GM21447 (cell line): ENCODE measurements around the gene LEPROT.
"Not testable (repeated sequence)": the region's sequence is repeated elsewhere in the genome, so short reads cannot be mapped to it uniquely, and the experiment has no call there.

Experiments used
- ATAC-seq: cut with Tn5 transposase; IDR thresholded peaks from one replicate; pipeline ENCODE4 v1.9.1; 2021; ENCODE audit not compliant: unreplicated experiment

Gene LEPROT, protein sequence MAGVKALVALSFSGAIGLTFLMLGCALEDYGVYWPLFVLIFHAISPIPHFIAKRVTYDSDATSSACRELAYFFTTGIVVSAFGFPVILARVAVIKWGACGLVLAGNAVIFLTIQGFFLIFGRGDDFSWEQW

DNA sequence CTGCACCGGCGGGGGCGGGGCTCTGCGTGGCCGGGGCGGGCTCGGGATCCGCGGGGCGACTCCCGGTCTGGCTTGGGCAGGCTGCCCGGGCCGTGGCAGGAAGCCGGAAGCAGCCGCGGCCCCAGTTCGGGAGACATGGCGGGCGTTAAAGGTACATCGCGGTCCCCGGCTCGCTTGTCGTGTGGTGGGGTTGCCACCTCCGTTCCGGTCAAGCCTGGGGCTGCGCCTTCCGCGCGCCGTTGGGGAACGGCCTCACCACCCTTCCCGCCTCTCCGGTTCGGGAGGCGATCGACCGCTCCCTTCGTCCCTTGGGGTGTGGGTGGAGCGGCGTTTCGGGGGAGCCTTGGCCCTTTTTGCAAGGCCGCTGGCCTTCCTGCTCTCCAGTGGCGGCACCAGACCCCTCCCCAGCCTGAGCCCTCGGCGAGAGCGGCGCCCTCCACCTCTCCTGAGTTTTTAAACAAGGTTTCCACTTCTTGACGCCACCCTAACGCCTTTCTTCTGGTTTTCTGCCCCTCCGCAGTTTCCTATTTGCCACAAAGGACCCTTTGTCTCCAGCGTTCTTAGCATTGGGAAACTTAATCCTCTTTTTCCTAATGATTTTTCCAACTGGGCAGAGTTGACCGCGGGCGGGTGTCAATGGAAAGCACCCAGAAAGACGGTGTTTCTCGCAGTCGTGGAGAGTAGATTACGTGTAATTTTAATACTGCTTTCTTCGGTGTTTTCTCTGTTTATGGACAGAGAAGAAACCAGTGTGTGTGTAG lies at the start of gene LEPROT, which contains the start of gene LEPR:
Gene LEPROT, plus strand, starts transcription at position 79 of the 761 bp plus-strand sequence. Its CDS starts 57 bp downstream, at position 136.
Gene LEPR, plus strand, starts transcription at position 79 of the 761 bp plus-strand sequence. CDS start 144,898 bp downstream, outside the sequence.
- ATAC-seq = no peak

DNA sequence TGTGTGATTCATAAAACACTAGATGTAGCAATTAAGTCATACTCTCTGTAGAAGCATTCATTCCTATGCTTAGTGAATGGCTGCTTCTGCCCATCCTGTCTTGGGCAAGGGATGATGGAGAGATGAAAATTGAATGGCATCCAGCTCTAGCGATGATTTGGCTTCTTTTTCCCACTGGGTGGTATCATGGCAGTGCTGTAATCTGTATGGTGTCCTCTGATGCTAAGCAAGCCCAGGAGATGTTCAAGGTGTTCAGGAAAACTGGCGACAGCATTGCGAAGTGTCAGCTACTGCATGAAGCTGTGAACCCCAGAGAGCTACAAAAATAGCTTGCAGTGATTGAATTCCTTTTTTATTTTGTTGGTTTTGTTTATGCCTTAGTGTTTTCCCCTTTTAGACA lies 48.9 kb upstream of the LEPROT start:
- ATAC-seq = no peak

DNA sequence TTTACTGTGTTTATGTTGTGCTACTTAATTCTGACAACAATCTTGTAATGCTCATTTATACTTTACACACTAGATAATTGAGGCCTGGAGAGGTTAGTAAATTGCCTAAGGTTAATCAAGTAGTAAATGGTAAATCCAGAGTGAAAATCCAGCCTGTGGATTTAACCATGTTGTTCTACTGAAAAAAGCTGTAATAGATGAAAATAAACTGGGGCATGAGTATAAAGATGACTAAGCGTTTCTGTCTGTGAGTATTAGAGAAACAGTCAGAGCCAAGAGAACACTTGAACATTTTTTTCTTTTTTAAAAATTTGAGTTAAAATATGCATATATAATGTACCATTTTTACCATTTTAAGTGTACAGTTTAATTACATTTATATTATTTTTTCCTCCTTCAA lies 47.9 kb upstream of the LEPROT start:
- ATAC-seq = no peak

DNA sequence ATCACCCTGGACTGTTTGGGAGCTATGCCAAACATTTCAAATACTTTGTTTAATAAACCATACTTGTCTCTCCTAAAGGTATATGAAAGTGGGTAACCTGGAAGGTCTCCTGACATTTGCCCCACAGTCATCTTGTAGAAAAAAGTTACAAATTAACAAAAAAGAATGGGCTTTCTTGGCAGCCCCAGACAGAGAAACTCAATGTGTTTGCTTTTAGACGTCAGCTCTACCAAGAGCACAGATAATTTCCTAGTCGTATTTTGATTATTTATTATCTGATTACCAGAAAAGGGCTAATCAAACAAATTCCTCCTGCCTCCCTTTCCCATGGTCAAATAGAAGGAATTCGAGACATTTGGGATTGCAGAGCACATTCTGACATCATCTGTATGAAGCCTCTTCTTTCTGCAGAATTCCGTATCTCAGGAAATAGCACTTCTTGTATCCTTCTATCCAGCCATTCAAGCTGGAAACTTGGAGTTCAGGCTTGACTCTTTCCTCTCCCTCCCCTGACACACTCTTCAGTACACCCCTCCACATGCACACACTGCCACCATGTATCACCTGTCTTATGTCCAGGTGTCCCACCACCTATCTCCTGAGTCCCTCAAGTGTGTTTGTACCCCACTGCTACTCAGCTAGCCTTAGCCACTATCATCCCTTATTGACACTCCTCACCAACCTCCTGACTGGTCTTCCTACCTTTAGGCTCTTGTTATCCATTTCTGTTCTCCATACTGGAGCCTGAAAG lies 42.8 kb upstream of the LEPROT start:
- no peak for ATAC-seq

DNA sequence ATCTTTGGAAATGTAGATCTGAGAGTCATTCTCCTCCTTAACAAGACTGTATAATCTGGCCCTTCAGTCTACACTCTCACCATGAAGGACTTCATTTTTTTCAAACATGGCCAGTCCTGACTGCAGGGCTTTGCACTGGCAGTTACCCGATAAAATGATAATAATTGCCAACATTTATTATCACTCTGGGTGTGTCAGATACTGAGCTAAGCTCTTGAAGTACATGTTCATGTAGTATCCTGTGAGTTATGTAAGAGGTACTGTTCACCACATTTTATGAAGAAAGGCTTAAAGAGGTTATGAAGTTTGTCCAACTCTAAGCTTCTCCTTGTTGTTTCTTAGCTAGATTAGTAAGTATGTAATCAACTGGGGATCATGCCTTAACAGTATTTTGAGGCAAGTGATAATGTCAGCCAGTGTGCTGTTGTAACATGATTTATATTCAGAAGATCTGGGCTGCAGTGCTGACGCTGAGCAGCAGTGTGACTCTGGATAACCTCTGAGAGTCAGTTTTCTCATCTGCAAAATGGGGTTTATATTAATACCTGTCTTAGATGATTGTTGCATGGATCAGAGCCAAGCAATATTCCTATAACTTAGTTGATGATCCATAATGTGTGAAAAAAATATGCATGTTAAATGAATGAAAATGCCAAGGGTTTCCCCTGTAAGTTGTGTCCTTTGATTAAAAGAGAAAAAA lies 42.1 kb upstream of the LEPROT start:
- ATAC-seq = no peak

DNA sequence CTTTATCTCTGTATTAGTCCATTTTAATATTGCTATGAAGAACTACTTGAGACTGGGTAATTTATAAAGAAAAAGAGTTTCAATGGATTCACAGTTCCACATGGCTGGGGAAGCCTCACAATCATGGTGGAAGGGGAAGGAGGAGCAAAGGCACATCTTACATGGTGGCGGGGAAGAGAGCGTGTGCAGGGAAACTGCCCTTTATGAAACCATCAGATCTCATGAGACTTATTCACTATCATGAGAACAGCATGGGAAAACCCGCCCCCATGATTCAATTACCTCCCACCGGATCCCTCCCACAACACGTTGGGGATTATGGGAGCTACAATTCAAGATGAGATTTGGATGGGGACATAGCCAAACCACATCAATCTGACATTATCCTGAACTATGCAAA lies 36.0 kb upstream of the LEPROT start:
- not testable (repeated sequence) for ATAC-seq

DNA sequence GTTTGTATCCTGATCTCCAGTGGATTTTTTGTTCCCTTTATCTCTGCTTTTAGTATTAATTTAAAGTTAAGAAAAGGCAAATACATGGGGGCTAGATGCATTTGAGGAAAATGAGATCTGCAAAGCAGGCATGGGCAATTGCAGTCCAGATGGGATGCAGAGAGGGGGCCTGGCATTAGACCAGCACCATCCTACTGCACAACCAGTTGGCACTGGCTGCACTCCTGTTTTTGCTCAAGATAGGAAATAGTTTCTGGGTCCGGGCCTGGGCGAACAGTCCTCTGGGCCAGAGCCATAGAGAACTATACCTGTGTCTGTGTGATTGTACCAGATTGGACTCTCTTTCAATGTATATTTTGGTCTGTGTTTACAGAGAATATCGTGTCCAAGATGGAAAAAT lies 34.0 kb upstream of the LEPROT start:
- ATAC-seq = no peak

DNA sequence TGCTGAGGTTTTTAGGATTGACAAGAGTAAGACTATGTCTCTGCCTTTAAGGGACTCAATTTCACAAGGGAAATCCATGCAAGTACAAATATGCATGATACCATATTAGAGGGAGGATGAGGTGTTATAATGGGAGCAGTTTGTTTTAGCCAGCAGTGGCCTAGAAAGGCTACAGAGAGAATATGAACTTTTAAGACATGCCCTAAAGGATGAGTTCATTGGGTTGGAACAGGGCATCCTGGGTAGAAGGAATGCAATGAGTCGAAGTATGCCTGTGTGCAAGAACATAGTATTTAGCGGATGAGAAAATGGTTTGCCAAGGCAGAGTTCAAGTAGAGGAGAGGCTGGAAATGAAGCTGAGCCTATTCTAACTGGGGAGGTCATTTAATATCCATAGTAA lies 32.6 kb upstream of the LEPROT start:
- no peak for ATAC-seq

DNA sequence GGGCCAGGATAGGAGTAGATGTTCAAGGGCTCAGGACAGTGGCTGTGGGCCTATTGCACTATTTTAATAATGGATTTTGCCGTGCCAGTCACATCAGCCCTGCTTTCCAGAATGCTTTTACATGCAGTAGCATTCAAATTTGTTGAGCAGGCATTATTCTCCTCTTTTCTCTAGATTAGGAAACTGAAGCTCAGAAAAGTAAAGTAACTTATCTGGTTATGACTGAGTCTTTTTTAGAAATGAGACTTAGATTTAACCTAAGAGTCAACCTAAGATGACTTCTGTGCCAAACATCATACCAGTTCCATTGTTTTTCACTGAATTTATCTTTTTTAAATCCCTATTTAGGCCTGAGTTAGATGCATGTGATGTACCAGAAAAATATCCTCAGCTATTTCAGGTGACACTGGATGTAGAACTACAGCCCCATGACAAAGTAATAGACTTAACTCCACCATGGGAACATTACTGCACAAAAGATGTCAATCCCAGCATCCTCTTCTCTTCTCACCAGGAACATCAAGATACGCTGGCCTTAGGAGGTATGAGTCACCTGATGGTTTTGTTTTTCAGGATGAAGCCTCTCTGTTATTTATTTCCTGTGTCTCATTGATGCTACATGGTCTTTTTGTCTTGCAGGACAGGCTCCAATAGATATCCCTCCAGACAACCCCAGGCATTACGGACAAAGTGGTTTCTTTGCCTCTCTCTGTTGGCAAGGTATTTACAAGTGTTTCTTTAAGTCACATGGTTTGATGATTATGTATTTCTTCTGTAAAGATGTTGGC lies 31.4 kb upstream of the LEPROT start:
- no peak for ATAC-seq

DNA sequence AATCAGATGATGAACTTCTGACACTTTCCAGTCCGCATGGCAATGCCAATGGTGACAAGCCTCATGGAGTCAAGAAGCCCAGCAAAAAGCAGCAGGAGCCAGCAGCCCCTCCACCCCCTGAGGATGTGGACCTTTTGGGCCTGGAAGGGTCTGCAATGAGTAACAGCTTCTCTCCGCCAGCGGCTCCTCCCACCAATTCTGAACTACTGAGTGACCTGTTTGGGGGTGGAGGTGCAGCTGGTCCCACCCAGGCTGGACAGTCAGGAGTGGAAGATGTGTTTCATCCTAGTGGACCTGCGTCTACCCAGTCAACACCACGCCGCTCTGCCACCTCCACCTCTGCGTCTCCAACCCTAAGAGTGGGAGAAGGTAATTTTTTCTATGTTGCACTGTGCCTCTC lies 28.0 kb upstream of the LEPROT start:
- no peak for ATAC-seq

DNA sequence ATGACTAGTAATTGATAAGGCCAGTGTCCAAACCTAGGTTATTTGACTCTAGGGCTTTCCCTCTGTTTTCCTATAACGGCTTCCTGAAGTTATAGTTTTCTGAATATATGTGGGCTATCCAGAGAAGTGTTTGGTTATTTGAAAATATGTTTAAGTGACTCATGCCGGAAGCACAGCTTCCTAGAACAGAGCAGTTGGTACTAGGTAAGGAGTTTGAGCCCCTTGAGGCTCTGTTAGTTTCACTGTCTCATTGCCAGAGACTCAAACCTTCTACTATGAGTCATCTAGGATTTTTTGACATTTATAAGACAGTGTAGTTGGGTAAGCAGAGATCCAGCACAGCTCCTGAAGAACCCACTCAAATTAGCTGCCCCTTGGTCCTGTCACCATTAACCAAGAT lies 27.1 kb upstream of the LEPROT start:
- peak; percentile 91 for ATAC-seq

DNA sequence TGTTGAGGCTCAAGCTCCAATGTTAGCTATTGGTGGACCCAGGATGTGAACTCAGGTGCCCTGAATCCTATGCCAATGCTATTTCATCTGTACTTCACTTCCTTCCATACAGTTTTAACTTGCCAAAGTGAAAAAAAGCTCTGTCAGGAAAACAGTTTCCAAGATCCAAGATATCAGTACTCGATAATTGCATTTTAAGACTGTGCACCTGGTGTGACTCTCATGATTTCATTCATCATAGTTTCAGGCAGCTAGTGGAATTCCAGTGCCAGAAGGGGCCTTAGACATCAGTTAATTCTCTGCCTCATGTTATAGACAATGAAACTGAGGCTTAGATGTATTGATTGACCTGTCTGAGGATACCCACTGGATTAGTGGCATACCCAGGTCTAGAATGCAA lies 26.5 kb upstream of the LEPROT start:
- no peak for ATAC-seq

DNA sequence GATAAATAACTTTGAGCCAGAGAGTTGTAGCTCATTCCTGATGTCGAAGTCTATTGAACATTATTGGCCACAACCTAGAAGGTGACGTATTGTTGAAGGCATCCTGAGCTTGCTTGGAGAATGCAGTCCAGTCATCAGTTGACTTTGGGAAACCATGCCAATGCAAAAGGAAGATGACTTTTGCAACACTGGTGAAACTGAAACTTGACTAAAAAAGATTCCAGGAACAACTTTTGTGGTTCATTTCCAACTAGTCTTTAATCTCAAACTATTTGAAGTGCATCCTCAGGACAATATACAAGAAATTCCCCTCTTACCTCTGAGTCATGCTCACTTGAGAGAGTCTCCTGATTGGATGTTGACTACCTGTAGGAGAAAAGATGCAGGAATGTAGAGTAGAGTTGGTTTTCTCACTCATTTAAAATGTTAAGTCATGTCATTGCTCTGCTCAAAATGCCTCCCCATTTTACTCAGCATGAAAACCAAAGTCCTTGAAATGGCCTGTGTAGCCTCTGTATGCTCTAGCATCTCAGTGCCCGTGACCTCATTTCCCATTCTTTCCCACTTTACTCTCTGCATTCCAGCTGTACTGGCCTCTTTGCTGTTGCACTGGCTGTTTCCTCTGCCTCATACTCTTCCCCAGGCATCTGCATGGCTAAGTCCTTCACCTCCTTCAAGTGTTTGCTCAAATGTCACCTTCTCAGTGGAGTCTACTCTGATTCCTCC lies 24.4 kb upstream of the LEPROT start:
- ATAC-seq = no peak

DNA sequence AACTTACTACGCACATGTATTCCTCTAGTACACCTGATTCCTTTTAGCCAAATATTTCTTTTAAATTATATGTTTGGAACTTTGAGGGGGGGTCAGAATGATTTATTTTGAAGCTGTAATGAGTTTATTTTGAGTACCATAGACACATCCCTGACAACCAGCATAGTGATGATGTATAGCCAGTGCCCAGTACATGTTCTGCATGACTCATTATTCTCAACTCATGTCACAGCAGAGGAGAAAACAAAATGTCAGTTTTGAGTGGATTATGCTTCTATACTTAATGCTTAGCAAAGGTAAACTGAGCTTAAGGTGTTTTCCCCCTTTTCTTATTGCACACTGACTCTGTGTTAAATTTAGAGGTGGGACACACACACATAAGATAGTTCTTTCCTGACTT lies 22.4 kb upstream of the LEPROT start:
- ATAC-seq = no peak

DNA sequence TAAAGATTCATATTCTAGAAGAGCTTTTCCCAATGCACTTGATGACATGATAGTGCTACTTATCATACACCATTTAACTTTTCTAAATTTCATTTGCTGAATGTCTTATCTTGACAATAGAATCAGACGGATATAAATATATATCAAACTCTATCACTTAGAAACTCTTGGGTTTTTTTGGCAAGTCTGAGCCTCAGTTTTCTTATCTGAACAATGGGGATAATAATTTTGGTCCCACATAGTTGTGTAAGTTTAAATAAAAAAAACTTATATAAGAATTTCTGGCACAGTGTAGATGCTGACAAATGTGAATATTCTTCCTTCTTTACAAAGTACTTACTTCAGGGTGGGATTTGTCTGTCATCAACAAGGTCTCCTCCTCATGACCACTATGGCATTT lies 21.5 kb upstream of the LEPROT start:
- no peak for ATAC-seq

DNA sequence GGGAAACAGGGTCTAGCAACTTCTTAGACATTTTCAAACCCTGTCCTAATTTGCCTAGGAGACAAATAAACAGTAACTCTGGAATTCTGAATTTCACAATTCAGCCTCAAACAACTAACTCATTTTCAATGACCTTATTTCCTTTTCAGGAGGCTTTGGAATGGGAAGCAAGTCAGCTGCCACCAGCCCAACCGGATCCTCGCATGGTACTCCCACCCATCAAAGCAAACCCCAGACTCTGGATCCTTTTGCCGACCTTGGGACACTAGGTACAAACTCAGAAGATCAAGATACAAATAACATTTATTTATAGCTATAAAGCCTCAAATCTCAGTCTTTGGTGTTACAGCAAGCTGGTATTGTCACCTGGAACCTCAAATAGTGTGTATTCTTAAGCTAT lies 18.9 kb upstream of the LEPROT start:
- no peak for ATAC-seq

DNA sequence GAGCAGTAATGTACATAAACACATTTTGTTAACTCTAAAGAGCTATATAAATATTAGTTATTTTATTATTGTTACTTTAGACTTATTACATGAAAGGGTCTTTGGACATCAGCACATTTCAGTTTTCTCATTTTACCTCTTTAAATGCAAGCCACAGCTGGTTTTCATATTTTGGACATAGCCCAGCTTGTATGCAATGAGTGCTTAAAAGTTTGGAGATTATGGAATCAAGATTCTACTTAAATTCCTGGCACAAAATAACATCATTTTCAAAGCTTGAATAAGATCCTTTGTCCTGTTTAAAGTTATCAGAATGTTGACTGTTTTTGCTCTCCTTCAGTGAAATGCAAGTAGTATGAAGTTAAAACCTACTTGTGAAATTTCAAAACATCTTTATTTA lies 15.5 kb upstream of the LEPROT start:
- no peak for ATAC-seq

DNA sequence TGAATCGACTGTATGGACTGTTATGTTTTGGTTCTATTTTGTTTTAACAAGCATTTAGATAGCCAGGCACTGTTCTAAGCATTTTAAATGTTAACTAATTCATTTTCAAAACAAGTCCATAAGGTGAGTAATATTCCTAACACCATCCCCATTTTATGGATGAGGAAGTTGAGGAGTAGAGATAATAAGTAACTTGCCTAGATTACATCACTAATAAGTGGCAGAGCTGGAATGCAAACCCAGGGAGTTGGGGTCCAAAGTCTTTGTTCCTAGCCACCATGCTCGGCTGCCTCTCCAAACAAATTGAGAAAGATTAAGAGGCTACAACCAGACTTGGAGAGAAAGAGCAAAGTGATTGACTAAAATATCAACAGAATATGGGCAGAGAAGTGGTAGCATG lies 12.6 kb upstream of the LEPROT start:
- ATAC-seq = no peak

DNA sequence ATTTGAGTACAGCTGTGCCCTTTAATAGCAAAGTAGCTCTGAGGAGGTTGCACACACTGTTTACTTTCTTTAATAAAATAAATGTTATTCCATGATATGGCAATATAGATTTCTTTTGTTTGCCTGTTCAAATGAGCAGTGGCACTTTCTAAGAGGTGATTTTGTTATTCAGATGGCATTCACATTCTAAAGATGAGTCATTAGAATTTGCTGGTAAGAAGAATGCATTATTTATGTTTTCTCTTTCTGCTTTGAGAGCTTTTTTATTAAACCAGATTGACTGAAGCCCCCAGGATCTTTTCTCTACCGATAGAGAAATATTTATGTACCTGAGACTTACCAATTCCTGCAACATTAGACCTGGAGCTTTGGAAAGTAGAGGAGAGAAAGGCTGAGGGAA lies 11.2 kb upstream of the LEPROT start:
- ATAC-seq = no peak

DNA sequence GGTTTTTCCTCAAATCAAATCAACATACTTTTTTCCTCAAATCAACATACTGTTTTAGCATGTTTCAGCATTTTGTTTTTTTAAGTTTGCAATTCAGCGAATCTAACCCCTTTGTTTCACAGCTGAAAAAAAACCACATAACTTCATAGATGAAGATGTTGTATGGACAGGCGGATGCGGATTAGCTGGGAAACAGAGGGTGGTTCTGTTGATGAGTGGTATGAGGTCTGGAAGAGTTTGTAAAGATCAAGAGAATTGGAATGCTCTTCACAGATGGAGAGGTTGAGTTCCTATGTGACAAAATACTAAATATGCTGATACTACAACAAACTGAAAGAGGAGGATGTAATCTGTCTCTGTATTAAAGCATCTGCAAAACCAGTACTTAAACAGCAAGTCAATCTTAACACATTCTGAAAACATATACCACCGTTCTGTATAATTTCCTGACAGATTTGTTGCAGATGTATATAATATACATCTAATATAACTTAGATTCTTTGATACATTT lies 10.6 kb upstream of the LEPROT start:
- ATAC-seq = no peak
